Endothelial cell (in vitro differentiated cells): ENCODE measurements around the gene FRRS1. TPM values are rescaled to one million over a fixed set of nuclear protein-coding genes. Genes with fewer than 3 reads are reported as not detected.
A peak's percentile ranks its signal among the peaks of the same experiment; 100 is the strongest.
"Not testable (repeated sequence)": the region's sequence is repeated elsewhere in the genome, so short reads cannot be mapped to it uniquely, and the experiment has no call there.

Experiments used
- DNase-seq: peaks from one replicate; pipeline ENCODE4 v3.0.0; 2021; ENCODE audit warnings: low spot score
- H3K27ac Mint-ChIP-seq: one replicate; pipeline ENCODE4 v1.8.0; 2021; ENCODE audit warnings: mixed read lengths, inconsistent platforms; ENCODE audit not compliant: unreplicated experiment
- H3K27me3 Mint-ChIP-seq: one replicate; pipeline ENCODE4 v1.8.0; 2021; ENCODE audit warnings: mild to moderate bottlenecking, moderate library complexity, mixed read lengths, inconsistent platforms; ENCODE audit not compliant: unreplicated experiment
- H3K36me3 Mint-ChIP-seq: one replicate; pipeline ENCODE4 v1.8.0; 2021; ENCODE audit warnings: mild to moderate bottlenecking, low read depth, mixed read lengths, inconsistent platforms; ENCODE audit not compliant: unreplicated experiment
- H3K4me1 Mint-ChIP-seq: one replicate; pipeline ENCODE4 v1.8.0; 2021; ENCODE audit warnings: mild to moderate bottlenecking, mixed read lengths, inconsistent platforms; ENCODE audit not compliant: unreplicated experiment
- H3K4me3 Mint-ChIP-seq: one replicate; pipeline ENCODE4 v1.8.0; 2021; ENCODE audit warnings: mild to moderate bottlenecking, mixed read lengths, inconsistent platforms; ENCODE audit not compliant: unreplicated experiment
- H3K9me3 Mint-ChIP-seq: one replicate; pipeline ENCODE4 v1.8.0; 2021; ENCODE audit warnings: mixed read lengths, inconsistent platforms; ENCODE audit not compliant: unreplicated experiment
- total RNA-seq: library from RNA; stranded (reverse); fragmentation: NEBNext Ultra II Directional; extraction: Animal tissue kit (Norgen Biotek cat#: 25700); gene quantifications from one replicate; pipeline ENCODE4 v1.2.1, GENCODE V29; 2021; ENCODE audit not compliant: unreplicated experiment
- TF ChIP-seq, protein P1 (sequence below): fragments of 200-600 bp; sonication (generic); IDR thresholded peaks from one replicate; pipeline ENCODE4 v1.5.0; 2021; ENCODE audit warnings: antibody characterized with exemption; ENCODE audit not compliant: unreplicated experiment

The FRRS1 gene
- total RNA-seq, 1 donor from 2014 or later: 4.1 TPM

DNA sequence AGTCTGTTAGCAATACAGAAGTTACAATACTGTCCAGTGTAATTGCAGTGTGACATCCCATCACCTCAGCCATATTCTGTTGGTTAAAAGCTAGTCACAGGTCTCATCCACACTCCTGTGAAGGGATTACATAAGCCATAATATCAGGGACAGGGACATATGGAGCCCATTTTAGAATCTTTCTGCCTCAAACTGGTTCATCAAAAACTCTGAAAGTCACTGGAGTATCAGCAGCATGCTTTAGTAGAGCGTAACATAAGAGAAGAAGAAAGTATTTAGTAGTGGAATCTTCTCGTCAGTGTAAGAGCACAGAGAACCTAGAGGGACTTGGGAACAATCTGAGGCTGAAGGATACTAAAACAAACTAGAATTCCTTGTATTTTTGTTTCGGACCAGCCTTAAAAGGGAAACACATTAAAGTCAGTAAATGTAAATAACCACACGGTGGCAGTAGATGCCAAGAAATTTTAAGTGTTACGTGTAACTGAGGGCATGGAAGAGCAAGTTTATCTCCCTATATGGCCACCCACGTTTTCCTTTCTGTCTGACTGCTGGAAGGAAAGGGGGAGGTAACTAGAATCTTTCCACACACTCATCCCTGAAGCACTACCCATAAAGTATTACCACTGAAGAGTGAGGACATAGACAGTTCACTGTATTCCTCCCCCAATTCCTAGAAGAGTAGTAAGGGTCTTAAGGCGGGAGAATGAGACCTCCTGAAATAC, 42.1 kb upstream of the FRRS1 start:
- no peaks in the 10 kb centered on the region for H3K9me3 Mint-ChIP-seq
- no peak overlapping the region for H3K4me3 Mint-ChIP-seq
- H3K36me3 Mint-ChIP-seq: no peaks in the 10 kb centered on the region
- no peaks in the 10 kb centered on the region for H3K27me3 Mint-ChIP-seq
- peak; percentile 44 for DNase-seq
- TF ChIP-seq, protein P1, sequence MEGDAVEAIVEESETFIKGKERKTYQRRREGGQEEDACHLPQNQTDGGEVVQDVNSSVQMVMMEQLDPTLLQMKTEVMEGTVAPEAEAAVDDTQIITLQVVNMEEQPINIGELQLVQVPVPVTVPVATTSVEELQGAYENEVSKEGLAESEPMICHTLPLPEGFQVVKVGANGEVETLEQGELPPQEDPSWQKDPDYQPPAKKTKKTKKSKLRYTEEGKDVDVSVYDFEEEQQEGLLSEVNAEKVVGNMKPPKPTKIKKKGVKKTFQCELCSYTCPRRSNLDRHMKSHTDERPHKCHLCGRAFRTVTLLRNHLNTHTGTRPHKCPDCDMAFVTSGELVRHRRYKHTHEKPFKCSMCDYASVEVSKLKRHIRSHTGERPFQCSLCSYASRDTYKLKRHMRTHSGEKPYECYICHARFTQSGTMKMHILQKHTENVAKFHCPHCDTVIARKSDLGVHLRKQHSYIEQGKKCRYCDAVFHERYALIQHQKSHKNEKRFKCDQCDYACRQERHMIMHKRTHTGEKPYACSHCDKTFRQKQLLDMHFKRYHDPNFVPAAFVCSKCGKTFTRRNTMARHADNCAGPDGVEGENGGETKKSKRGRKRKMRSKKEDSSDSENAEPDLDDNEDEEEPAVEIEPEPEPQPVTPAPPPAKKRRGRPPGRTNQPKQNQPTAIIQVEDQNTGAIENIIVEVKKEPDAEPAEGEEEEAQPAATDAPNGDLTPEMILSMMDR: peak; percentile 92
- peak overlapping the region; percentile 22 for H3K27ac Mint-ChIP-seq
- H3K4me1 Mint-ChIP-seq: peaks cover 9% of the 10 kb centered on the region

DNA sequence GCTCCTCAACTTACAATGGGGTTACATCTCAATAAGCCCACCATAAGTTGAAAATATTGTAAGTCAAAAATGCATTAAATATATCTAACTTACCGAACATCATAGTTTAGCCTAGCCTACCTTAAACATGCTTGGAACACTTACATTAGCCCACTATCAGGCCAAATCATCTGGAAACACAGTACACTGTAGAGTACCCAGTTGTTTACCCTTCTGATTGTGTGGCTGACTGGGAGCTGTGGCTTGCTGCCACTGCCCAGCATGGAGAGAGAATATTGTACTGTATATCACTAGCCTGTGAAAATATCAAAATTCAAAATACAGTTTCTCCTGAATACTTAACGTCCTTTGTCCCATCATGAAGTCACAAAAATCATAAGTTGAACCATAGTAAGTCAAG, 40.4 kb upstream of the FRRS1 start:
- DNase-seq: no peak

DNA sequence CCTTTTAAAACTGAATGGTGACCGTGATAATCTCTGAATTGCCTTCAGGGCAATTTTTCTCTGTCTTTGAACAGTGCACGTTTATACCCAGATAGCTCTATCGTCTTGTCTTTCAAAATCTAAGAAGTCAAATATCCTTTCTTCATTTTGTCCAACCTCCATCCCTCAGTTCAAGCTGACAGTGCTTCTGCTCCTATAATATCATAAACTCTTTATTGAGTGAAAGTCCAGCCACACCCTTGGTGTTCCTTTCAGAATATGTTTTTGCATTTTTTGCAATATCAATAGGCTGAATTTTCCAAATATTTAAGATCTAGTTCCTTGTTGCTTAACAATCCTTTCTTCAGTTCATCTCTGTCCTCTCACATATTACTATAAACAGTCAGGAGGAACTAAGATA, 35.1 kb upstream of the FRRS1 start:
- H3K36me3 Mint-ChIP-seq: no peaks in the 10 kb centered on the region
- H3K4me1 Mint-ChIP-seq: no peaks in the 10 kb centered on the region
- no peak overlapping the region for H3K27ac Mint-ChIP-seq
- TF ChIP-seq, protein P1: no peak
- DNase-seq: no peak
- no peaks in the 10 kb centered on the region for H3K9me3 Mint-ChIP-seq
- no peak overlapping the region for H3K4me3 Mint-ChIP-seq
- peaks cover 3% of the 10 kb centered on the region for H3K27me3 Mint-ChIP-seq

More for the DNA sequence above, 40.4 kb upstream of the FRRS1 start:
- no peak overlapping the region for H3K4me3 Mint-ChIP-seq
- TF ChIP-seq, protein P1: no peak
- H3K27ac Mint-ChIP-seq: no peak overlapping the region
- no peaks in the 10 kb centered on the region for H3K27me3 Mint-ChIP-seq
- H3K9me3 Mint-ChIP-seq: no peaks in the 10 kb centered on the region
- peaks cover 9% of the 10 kb centered on the region for H3K4me1 Mint-ChIP-seq
- H3K36me3 Mint-ChIP-seq: no peaks in the 10 kb centered on the region

DNA sequence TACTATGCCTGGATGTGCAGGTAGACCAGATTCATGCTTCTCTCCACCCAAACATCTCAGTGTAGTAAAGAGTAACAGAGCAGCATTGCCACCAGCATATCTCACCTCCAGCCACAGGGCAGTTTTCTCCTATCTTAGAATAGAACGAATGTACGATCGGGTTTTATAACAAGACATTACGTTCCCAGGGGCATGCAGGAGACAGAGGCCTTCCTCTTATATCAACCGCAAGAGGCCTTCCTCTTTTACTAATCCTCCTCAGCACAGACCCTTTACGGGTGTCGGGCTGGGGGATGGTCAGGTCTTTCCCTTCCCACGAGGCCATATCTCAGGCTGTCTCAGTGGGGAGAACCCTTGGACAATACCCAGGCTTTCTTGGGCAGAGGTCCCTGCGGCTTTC, 27.4 kb upstream of the FRRS1 start:
- H3K27me3 Mint-ChIP-seq, H3K36me3 Mint-ChIP-seq: not testable (repeated sequence)

DNA sequence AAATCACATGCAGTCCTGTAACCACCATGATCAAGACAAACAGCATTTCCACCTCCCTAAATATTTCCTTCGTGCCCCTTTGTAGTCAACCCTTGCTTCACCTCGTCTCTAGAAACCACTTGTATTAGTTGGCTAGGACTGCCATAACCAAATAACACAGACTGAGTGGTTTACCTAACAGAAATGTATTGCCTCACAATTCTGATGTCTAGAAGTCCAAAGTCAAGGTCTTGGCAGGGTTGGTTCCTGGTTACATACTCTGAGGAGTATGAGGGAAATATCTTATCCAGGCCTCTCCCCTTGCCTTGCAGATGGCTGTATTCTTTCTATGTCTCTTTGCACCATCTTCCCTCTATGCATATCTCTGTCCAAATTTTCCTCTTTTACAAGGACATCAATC, 23.3 kb upstream of the FRRS1 start:
- DNase-seq: no peak
- Mint-ChIP-seq H3K36me3 (no peaks in the 10 kb centered on the region), H3K4me1 (no peaks in the 10 kb centered on the region), H3K4me3 (no peak overlapping the region), H3K27me3 (no peaks in the 10 kb centered on the region), H3K27ac (no peak overlapping the region), H3K9me3 (no peaks in the 10 kb centered on the region)
- TF ChIP-seq, protein P1: no peak

More for the DNA sequence above, 27.4 kb upstream of the FRRS1 start:
- H3K4me3 Mint-ChIP-seq, H3K27ac Mint-ChIP-seq, H3K9me3 Mint-ChIP-seq, H3K4me1 Mint-ChIP-seq, DNase-seq: not testable (repeated sequence)
